Endothelial cell of umbilical vein (primary cell): ENCODE results near the gene PLEKHG7.

Experiments
- EZH2 ChIP-seq: IDR thresholded peaks from 2 replicates; pipeline ENCODE4 v1.6.1; 2012; ENCODE audit warnings: borderline replicate concordance, low read depth, mild to moderate bottlenecking, moderate library complexity, low read length, inconsistent platforms; ENCODE audit not compliant: severe bottlenecking
- FOS ChIP-seq: IDR thresholded peaks from 2 replicates; pipeline ENCODE4 v1.6.1; 2011; ENCODE audit warnings: mild to moderate bottlenecking, low read length, moderate library complexity, borderline replicate concordance; ENCODE audit not compliant: insufficient read depth
- GATA2 ChIP-seq: IDR thresholded peaks from 2 replicates; pipeline ENCODE4 v1.7.0; 2011; ENCODE audit warnings: low read depth, mild to moderate bottlenecking, moderate library complexity, mixed read lengths, low read length; ENCODE audit not compliant: insufficient read length, insufficient read depth
- JUN ChIP-seq: IDR thresholded peaks from 2 replicates; pipeline ENCODE4 v1.6.1; 2011; ENCODE audit warnings: borderline replicate concordance, low read depth; ENCODE audit not compliant: insufficient read length, insufficient read depth
- MYC ChIP-seq: IDR thresholded peaks from one replicate; pipeline ENCODE4 v1.6.1; 2011; ENCODE audit warnings: mild to moderate bottlenecking, low read depth, low read length
- POLR2A ChIP-seq: IDR thresholded peaks from 2 replicates; pipeline ENCODE4 v1.6.1; 2012; ENCODE audit warnings: low read depth, mild to moderate bottlenecking, control low read depth, low read length
- POLR2AphosphoS5 ChIP-seq: IDR thresholded peaks from 2 replicates; pipeline ENCODE4 v1.6.1; 2012; ENCODE audit warnings: low read depth, mild to moderate bottlenecking, control low read depth, low read length, moderate library complexity; ENCODE audit not compliant: insufficient read depth
- TF ChIP-seq, protein P1 (sequence below), 2 donors: IDR thresholded peaks; 1 replicate in 1 of 2; 2 replicates in 1 of 2; pipeline ENCODE4 v1.5.1; 2011; ENCODE audit warnings: low read length in 2 of 2, mild to moderate bottlenecking in 2 of 2, moderate library complexity in 2 of 2, control low read depth in 1 of 2, inconsistent platforms in 1 of 2, low read depth in 1 of 2; ENCODE audit not compliant: insufficient read depth in 1 of 2; ENCODE audit errors: extremely low read depth in 1 of 2
- TF ChIP-seq, protein P2 (sequence below): IDR thresholded peaks from 2 replicates; pipeline ENCODE4 v1.6.1; 2011; ENCODE audit not compliant: insufficient read depth, insufficient read length

GRCh38 chr12:92726850-92727249, 24.1 kb downstream of the PLEKHG7 start:
- TF ChIP-seq POLR2A (no peak), EZH2 (no peak), FOS (no peak), POLR2AphosphoS5 (no peak), JUN (no peak), MYC (no peak), GATA2 (no peak)
- TF ChIP-seq, protein P1, sequence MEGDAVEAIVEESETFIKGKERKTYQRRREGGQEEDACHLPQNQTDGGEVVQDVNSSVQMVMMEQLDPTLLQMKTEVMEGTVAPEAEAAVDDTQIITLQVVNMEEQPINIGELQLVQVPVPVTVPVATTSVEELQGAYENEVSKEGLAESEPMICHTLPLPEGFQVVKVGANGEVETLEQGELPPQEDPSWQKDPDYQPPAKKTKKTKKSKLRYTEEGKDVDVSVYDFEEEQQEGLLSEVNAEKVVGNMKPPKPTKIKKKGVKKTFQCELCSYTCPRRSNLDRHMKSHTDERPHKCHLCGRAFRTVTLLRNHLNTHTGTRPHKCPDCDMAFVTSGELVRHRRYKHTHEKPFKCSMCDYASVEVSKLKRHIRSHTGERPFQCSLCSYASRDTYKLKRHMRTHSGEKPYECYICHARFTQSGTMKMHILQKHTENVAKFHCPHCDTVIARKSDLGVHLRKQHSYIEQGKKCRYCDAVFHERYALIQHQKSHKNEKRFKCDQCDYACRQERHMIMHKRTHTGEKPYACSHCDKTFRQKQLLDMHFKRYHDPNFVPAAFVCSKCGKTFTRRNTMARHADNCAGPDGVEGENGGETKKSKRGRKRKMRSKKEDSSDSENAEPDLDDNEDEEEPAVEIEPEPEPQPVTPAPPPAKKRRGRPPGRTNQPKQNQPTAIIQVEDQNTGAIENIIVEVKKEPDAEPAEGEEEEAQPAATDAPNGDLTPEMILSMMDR (IDR thresholded peaks at IDR 0.05; ENCODE audit: extremely low read depth in 1 of 2, insufficient read depth in 1 of 2, low read depth in 1 of 2, low read length in 2 of 2), result no peak
- TF ChIP-seq, protein P2, sequence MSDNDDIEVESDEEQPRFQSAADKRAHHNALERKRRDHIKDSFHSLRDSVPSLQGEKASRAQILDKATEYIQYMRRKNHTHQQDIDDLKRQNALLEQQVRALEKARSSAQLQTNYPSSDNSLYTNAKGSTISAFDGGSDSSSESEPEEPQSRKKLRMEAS, result no peak
